ENCODE data around the gene UBXN2A.

DNA sequence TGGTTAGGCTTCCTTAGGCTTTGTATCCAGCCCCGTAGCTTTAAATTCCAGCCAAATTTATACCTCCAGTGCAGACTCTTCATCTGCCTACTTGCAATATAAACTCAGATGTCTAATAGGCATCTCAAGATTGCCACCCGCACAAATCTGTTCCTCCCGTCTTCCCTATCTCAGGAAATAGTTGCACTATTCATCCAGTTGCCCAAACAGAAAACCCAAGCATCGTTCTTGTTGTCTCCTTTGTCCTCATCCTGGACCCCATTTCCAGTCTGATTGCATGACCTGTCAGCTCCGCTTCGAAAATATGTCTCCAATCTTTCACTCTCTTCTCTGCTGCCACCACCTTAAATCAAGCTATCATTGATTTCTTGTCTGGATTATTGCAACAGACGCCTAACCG, 111.6 kb downstream of the UBXN2A start:
- TF ChIP-seq, protein P1, sequence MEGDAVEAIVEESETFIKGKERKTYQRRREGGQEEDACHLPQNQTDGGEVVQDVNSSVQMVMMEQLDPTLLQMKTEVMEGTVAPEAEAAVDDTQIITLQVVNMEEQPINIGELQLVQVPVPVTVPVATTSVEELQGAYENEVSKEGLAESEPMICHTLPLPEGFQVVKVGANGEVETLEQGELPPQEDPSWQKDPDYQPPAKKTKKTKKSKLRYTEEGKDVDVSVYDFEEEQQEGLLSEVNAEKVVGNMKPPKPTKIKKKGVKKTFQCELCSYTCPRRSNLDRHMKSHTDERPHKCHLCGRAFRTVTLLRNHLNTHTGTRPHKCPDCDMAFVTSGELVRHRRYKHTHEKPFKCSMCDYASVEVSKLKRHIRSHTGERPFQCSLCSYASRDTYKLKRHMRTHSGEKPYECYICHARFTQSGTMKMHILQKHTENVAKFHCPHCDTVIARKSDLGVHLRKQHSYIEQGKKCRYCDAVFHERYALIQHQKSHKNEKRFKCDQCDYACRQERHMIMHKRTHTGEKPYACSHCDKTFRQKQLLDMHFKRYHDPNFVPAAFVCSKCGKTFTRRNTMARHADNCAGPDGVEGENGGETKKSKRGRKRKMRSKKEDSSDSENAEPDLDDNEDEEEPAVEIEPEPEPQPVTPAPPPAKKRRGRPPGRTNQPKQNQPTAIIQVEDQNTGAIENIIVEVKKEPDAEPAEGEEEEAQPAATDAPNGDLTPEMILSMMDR (IDR thresholded peaks at IDR 0.05) = no peak
- no peak for TF ChIP-seq POLR2A (IDR thresholded peaks at IDR 0.05)

Measured in body of pancreas (tissue), 4 donors.